OCI-LY7 (cell line): ENCODE results near the gene FBH1. TPM values are rescaled to one million over a fixed set of nuclear protein-coding genes. Genes with fewer than 3 reads are reported as not detected.

Experiments used
- BruUV-seq: library from RNA; stranded (reverse); fragments of 400-500 nt; replicated peaks from 2 replicates; lab custom pipeline; 2021; lab: Mats Ljungman, UMichigan
- CTCF ChIA-PET: fragments of 300-600 bp; sonication (Branson Sonifier 250); formaldehyde crosslinking; loops from one replicate; lab custom pipeline; 2022; ENCODE audit warnings: antibody characterized with exemption; ENCODE audit not compliant: unreplicated experiment; lab: Charles Lee
- POLR2A ChIA-PET: fragments of 300-600 bp; sonication (Branson Sonifier 250); formaldehyde crosslinking; loops from one replicate; lab custom pipeline; 2022; ENCODE audit warnings: antibody characterized with exemption; lab: Charles Lee
- DNase-seq: peaks from one replicate; pipeline ENCODE4 v3.0.0-alpha.2; 2015; ENCODE audit warnings: low spot score
- H2AFZ ChIP-seq: fragments of 200-600 bp; sonication (generic), shearing (Covaris generic); 2 replicates; pipeline ENCODE4 v1.6.1; 2014; ENCODE audit warnings: mild to moderate bottlenecking, antibody characterized with exemption, low read length, moderate library complexity
- H3K27ac ChIP-seq: fragments of 200-600 bp; sonication (generic); 2 replicates; pipeline ENCODE4 v1.5.1; 2014; ENCODE audit warnings: mixed run types, low read depth, mild to moderate bottlenecking, moderate library complexity, low read length, inconsistent platforms; ENCODE audit not compliant: poor library complexity, severe bottlenecking
- H3K36me3 ChIP-seq: fragments of 200-600 bp; sonication (generic); 2 replicates; pipeline ENCODE4 v1.6.1; 2014; ENCODE audit warnings: mild to moderate bottlenecking, antibody characterized with exemption, low read length, moderate library complexity, mixed read lengths; ENCODE audit not compliant: insufficient read depth
- H3K4me1 ChIP-seq: fragments of 200-600 bp; sonication (generic); 2 replicates; pipeline ENCODE4 v1.5.1; 2014; ENCODE audit warnings: mild to moderate bottlenecking, low read length; ENCODE audit not compliant: insufficient read depth, poor library complexity, severe bottlenecking
- H3K4me2 ChIP-seq: fragments of 200-600 bp; sonication (generic); 2 replicates; pipeline ENCODE4 v1.6.1; 2014; ENCODE audit warnings: mild to moderate bottlenecking, low read length
- H3K4me3 ChIP-seq: fragments of 200-600 bp; sonication (generic); 2 replicates; pipeline ENCODE4 v1.5.1; 2014; ENCODE audit warnings: mild to moderate bottlenecking, low read depth, low read length; ENCODE audit not compliant: poor library complexity, severe bottlenecking
- H3K79me2 ChIP-seq: fragments of 200-600 bp; sonication (generic); 2 replicates; pipeline ENCODE4 v1.6.1; 2016; ENCODE audit warnings: low read depth, mild to moderate bottlenecking, low read length, moderate library complexity, mixed read lengths; ENCODE audit not compliant: insufficient read depth
- H3K9me2 ChIP-seq: fragments of 200-600 bp; sonication (generic); 2 replicates; pipeline ENCODE4 v1.6.1; 2016; ENCODE audit warnings: mild to moderate bottlenecking, low read length, mixed read lengths; ENCODE audit not compliant: insufficient read depth
- H3K9me3 ChIP-seq: fragments of 200-600 bp; sonication (generic); 2 replicates; pipeline ENCODE4 v1.6.1; 2014; ENCODE audit warnings: mild to moderate bottlenecking, mixed run types, low read length, mixed read lengths
- H4K20me1 ChIP-seq: fragments of 200-600 bp; sonication (generic); 2 replicates; pipeline ENCODE4 v1.6.1; 2014; ENCODE audit warnings: mild to moderate bottlenecking, antibody characterized with exemption, low read length, moderate library complexity, mixed read lengths; ENCODE audit not compliant: insufficient read depth
- CTCF ChIP-seq: fragments of 200-600 bp; sonication (generic); conservative IDR thresholded peaks from 2 replicates; pipeline ENCODE4 v1.5.1; 2014; ENCODE audit warnings: mild to moderate bottlenecking, antibody characterized with exemption, low read length, moderate library complexity, mixed read lengths
- EZH2phosphoT487 ChIP-seq: fragments of 200-600 bp; sonication (generic); IDR thresholded peaks from 2 replicates; pipeline ENCODE4 v1.6.1; 2018; ENCODE audit warnings: low read depth, borderline replicate concordance, mild to moderate bottlenecking, mixed run types, antibody characterized with exemption, low read length, moderate library complexity, mixed read lengths
- intact Hi-C: fragments of 100-400 bp; cut with micrococcal nuclease; formaldehyde crosslinking; loops from one replicate; pipeline ENCODE4 v1.10.0; 2022; ENCODE audit not compliant: unreplicated experiment
- total RNA-seq, 2 experiments: library from RNA; depleted of rRNA in 1 of 2; stranded (reverse); fragments of >200 nt in 1 of 2; shearing (Covaris generic) in 1 of 2; gene quantifications; 2 replicates each; pipeline ENCODE4 v1.2.3, GENCODE V29; 2014 to 2022

The FBH1 gene
- total RNA-seq, 2 experiments from 2014 or later: 58.1 to 65.6 TPM

- no peak for DNase-seq
- H3K4me2 ChIP-seq: no peak overlapping the region
- H2AFZ ChIP-seq: no peak overlapping the region
- ChIA-PET CTCF (no interaction called here), POLR2A (interaction anchor here (0.5 to 1.0 kb wide), 2 partner anchors 8 to 940 kb away, joined by 3 to 4 read pairs; no protein-coding TSS in a partner anchor)
- H3K4me1 ChIP-seq: no peaks in the 10 kb centered on the region
- H3K9me3 ChIP-seq: no peaks in the 10 kb centered on the region
- no peaks in the 10 kb centered on the region for H3K9me2 ChIP-seq
- intact Hi-C loops: no loop called here
- no peaks in the 10 kb centered on the region for H3K79me2 ChIP-seq
- no peaks in the 10 kb centered on the region for H3K36me3 ChIP-seq
- H3K4me3 ChIP-seq: no peak overlapping the region
- BruUV-seq: no TSS peak
- TF ChIP-seq CTCF (no peak), EZH2phosphoT487 (no peak)
- H3K27ac ChIP-seq: no peak overlapping the region
- H4K20me1 ChIP-seq: no peaks in the 10 kb centered on the region
Observed at GRCh38 chr10:5983774-5984173, 93.7 kb downstream of the FBH1 start.

DNA sequence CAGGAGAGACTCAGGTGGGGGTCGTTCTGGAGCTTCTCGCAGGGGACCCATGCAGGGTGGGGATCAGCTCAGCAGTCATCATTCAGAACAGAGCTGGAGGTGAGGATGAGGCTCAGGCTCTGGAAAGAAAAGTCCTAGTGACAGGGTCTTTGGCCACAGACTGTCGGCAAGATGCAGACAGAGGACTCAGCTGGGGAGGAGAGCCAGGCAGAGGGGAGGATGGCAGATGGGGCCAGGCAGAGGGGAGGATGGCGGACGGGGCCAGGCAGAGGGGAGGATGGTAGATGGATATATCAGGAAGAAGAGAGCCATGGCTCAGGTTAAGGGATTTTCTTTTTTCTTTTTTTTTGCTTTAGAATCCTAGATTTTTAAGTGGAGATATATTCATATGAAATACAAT, 95.0 kb downstream of the FBH1 start:
- ChIA-PET POLR2A (no interaction called here), CTCF (no interaction called here)
- H3K9me2 ChIP-seq: no peaks in the 10 kb centered on the region
- no TSS peak for BruUV-seq
- DNase-seq: no peak
- TF ChIP-seq EZH2phosphoT487 (no peak), CTCF (no peak)
- H3K36me3 ChIP-seq: no peaks in the 10 kb centered on the region
- no peak overlapping the region for H3K4me2 ChIP-seq
- H3K27ac ChIP-seq: no peak overlapping the region
- intact Hi-C loops: no loop called here
- H3K4me3 ChIP-seq: no peak overlapping the region
- no peaks in the 10 kb centered on the region for H3K9me3 ChIP-seq
- H3K79me2 ChIP-seq: no peaks in the 10 kb centered on the region
- H2AFZ ChIP-seq: no peak overlapping the region
- no peaks in the 10 kb centered on the region for H3K4me1 ChIP-seq
- H4K20me1 ChIP-seq: no peaks in the 10 kb centered on the region

Other genes starting within 250 kb of the FBH1 start
- 23.2 and 25.6 TPM in 2 replicates for gene ASB13, start 223.6 kb upstream of the FBH1 start, total RNA-seq (2014; rRNA removed; shearing (Covaris generic))
- gene ASB13, start 223.6 kb upstream of the FBH1 start, total RNA-seq (2022): 90.4 and 108 TPM in 2 replicates
- 103 and 113 TPM in 2 replicates for gene TASOR2, start 205.4 kb upstream of the FBH1 start, total RNA-seq (2014; rRNA removed; shearing (Covaris generic))
- 116 and 127 TPM in 2 replicates for gene TASOR2, start 205.4 kb upstream of the FBH1 start, total RNA-seq (2022)
- 265 and 270 TPM in 2 replicates for gene GDI2, start 76.8 kb upstream of the FBH1 start, total RNA-seq (2014; rRNA removed; shearing (Covaris generic))
- gene GDI2, start 76.8 kb upstream of the FBH1 start, total RNA-seq (2022): 271 and 292 TPM in 2 replicates
- 7.9 and 15.2 TPM in 2 replicates for gene ANKRD16, start 350 bp upstream of the FBH1 start, total RNA-seq (2014; rRNA removed; shearing (Covaris generic))
- gene ANKRD16, start 350 bp upstream of the FBH1 start, total RNA-seq (2022): 12.0 and 15.0 TPM in 2 replicates
- 5.5 and 14.5 TPM in 2 replicates for gene IL15RA, start 87.3 kb downstream of the FBH1 start, total RNA-seq (2014; rRNA removed; shearing (Covaris generic))
- 5.9 and 7.6 TPM in 2 replicates for gene IL15RA, start 87.3 kb downstream of the FBH1 start, total RNA-seq (2022)
- 24.0 and 24.3 TPM in 2 replicates for gene IL2RA, start 172.1 kb downstream of the FBH1 start, total RNA-seq (2014; rRNA removed; shearing (Covaris generic))
- gene IL2RA, start 172.1 kb downstream of the FBH1 start, total RNA-seq (2022): 22.3 and 27.5 TPM in 2 replicates
- gene RBM17, start 198.8 kb downstream of the FBH1 start, total RNA-seq (2014; rRNA removed; shearing (Covaris generic)): 103 and 152 TPM in 2 replicates
- 248 and 266 TPM in 2 replicates for gene RBM17, start 198.8 kb downstream of the FBH1 start, total RNA-seq (2022)